ENCODE results near the gene IL10RA.

DNA sequence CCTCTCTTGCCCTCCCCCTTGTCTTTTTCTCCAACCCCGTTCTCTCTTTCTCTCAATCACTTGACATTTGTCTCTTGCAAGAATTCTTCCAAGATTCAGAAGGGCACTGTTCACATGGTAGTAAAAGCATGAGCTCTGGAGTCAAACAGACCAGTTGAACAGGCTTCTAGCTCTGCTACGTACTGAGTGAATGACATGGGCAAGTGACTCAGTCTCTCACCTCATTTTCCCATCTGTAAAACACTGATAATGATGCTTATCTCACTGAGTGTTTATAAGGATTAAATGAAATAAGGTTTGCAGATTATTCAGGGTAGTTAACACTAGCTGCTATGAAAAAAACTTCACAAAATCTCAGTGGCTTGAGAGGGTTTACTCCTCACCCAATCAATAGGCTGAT lies 5.9 kb upstream of the IL10RA start:
- TF ChIP-seq EZH2 (optimal IDR thresholded peaks at IDR 0.05; ENCODE audit: low read depth, low read length) (no peak), EZH2phosphoT487 (IDR thresholded peaks at IDR 0.05; ENCODE audit: low read length) (no peak)
- TF ChIP-seq, protein P1, sequence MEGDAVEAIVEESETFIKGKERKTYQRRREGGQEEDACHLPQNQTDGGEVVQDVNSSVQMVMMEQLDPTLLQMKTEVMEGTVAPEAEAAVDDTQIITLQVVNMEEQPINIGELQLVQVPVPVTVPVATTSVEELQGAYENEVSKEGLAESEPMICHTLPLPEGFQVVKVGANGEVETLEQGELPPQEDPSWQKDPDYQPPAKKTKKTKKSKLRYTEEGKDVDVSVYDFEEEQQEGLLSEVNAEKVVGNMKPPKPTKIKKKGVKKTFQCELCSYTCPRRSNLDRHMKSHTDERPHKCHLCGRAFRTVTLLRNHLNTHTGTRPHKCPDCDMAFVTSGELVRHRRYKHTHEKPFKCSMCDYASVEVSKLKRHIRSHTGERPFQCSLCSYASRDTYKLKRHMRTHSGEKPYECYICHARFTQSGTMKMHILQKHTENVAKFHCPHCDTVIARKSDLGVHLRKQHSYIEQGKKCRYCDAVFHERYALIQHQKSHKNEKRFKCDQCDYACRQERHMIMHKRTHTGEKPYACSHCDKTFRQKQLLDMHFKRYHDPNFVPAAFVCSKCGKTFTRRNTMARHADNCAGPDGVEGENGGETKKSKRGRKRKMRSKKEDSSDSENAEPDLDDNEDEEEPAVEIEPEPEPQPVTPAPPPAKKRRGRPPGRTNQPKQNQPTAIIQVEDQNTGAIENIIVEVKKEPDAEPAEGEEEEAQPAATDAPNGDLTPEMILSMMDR (IDR thresholded peaks at IDR 0.05; ENCODE audit: low read length), result no peak

Data from MM.1S (cell line).